Ishikawa (cell line): ENCODE data around the gene ARPC2.

ENCODE experiments used
- CEBPB ChIP-seq: IDR thresholded peaks from 2 replicates; pipeline ENCODE4 v1.6.1; 2012
- CREB1 ChIP-seq: IDR thresholded peaks from 2 replicates; pipeline ENCODE4 v1.6.1; 2012; ENCODE audit warnings: low read depth
- EGR1 ChIP-seq: IDR thresholded peaks from 2 replicates; pipeline ENCODE4 v1.6.1; 2012
- EP300 ChIP-seq: IDR thresholded peaks from 2 replicates; pipeline ENCODE4 v1.6.1; 2012; ENCODE audit warnings: borderline replicate concordance
- FOXM1 ChIP-seq: IDR thresholded peaks from 2 replicates; pipeline ENCODE4 v1.6.1; 2012; ENCODE audit warnings: low read depth, borderline replicate concordance
- MAX ChIP-seq: IDR thresholded peaks from 2 replicates; pipeline ENCODE4 v1.6.1; 2012
- NFIC ChIP-seq: IDR thresholded peaks from 2 replicates; pipeline ENCODE4 v1.6.1; 2012
- RAD21 ChIP-seq: IDR thresholded peaks from 2 replicates; pipeline ENCODE4 v1.6.1; 2012; ENCODE audit warnings: low read depth
- REST ChIP-seq: IDR thresholded peaks from 2 replicates; pipeline ENCODE4 v1.6.1; 2012; ENCODE audit warnings: low read depth, mild to moderate bottlenecking
- TAF1 ChIP-seq: IDR thresholded peaks from 2 replicates; pipeline ENCODE4 v1.6.1; 2012; ENCODE audit warnings: low read depth, mild to moderate bottlenecking
- TCF12 ChIP-seq: IDR thresholded peaks from 2 replicates; pipeline ENCODE4 v1.6.1; 2012; ENCODE audit warnings: low read depth
- TEAD4 ChIP-seq: IDR thresholded peaks from 2 replicates; pipeline ENCODE4 v1.6.1; 2012
- USF1 ChIP-seq: IDR thresholded peaks from 2 replicates; pipeline ENCODE4 v1.6.1; 2012
- YY1 ChIP-seq: IDR thresholded peaks from 2 replicates; pipeline ENCODE4 v1.6.1; 2012; ENCODE audit warnings: low read depth
- ZBTB7A ChIP-seq: IDR thresholded peaks from 2 replicates; pipeline ENCODE4 v1.6.1; 2012; ENCODE audit warnings: low read depth

The ARPC2 gene

GRCh38 chr2:218263817-218264641 lies 47.0 kb downstream of the ARPC2 start:
- TF ChIP-seq NFIC (no peak), RAD21 (no peak), FOXM1 (no peak), ZBTB7A (no peak), TAF1 (no peak), EGR1 (no peak), REST (no peak), YY1 (no peak), MAX (no peak), CREB1 (no peak), EP300 (no peak), CEBPB (no peak), TEAD4 (no peak), USF1 (no peak), TCF12 (no peak)

GRCh38 chr2:218264773-218265561 lies 48.0 kb downstream of the ARPC2 start:
- no peak for TF ChIP-seq CEBPB
- no peak for TF ChIP-seq EP300
- no peak for TF ChIP-seq EGR1
- TF ChIP-seq ZBTB7A = no peak
- TF ChIP-seq MAX = no peak
- TF ChIP-seq NFIC = no peak
- TF ChIP-seq REST = no peak
- TF ChIP-seq TCF12 = no peak
- no peak for TF ChIP-seq TEAD4
- no peak for TF ChIP-seq CREB1
- TF ChIP-seq RAD21 = no peak
- TF ChIP-seq TAF1 = no peak
- no peak for TF ChIP-seq FOXM1
- TF ChIP-seq YY1 = no peak
- TF ChIP-seq USF1 = no peak

GRCh38 chr2:218265626-218266025 lies 48.6 kb downstream of the ARPC2 start:
- TF ChIP-seq USF1 = no peak
- no peak for TF ChIP-seq TCF12
- TF ChIP-seq ZBTB7A = no peak
- no peak for TF ChIP-seq CEBPB
- TF ChIP-seq FOXM1 = no peak
- no peak for TF ChIP-seq EP300
- no peak for TF ChIP-seq TEAD4
- no peak for TF ChIP-seq CREB1
- no peak for TF ChIP-seq EGR1
- no peak for TF ChIP-seq RAD21
- no peak for TF ChIP-seq MAX
- TF ChIP-seq REST = no peak
- no peak for TF ChIP-seq TAF1
- no peak for TF ChIP-seq NFIC
- no peak for TF ChIP-seq YY1
